ES-I3 (cell line): ENCODE results near the gene NAA80.
A peak's percentile ranks its signal among the peaks of the same experiment; 100 is the strongest.
"Not testable (repeated sequence)": the region's sequence is repeated elsewhere in the genome, so short reads cannot be mapped to it uniquely, and the experiment has no call there.

Experiments used
- H3K36me3 ChIP-seq: 2 replicates; pipeline ENCODE4 v1.6.1; 2013; ENCODE audit warnings: mild to moderate bottlenecking, low read length, control low read depth, moderate library complexity; ENCODE audit not compliant: insufficient read depth
- H3K4me1 ChIP-seq: 2 replicates; pipeline ENCODE4 v1.6.1; 2013; ENCODE audit warnings: mild to moderate bottlenecking, control low read depth, low read length; ENCODE audit not compliant: insufficient read depth
- H3K9ac ChIP-seq: 2 replicates; pipeline ENCODE4 v1.6.1; 2013; ENCODE audit warnings: low read depth, mild to moderate bottlenecking, low read length, moderate library complexity
- H3K9me3 ChIP-seq: 2 replicates; pipeline ENCODE4 v1.6.1; 2013; ENCODE audit warnings: mild to moderate bottlenecking, low read length, moderate library complexity; ENCODE audit not compliant: control insufficient read depth, insufficient read depth

NAA80 gene

DNA sequence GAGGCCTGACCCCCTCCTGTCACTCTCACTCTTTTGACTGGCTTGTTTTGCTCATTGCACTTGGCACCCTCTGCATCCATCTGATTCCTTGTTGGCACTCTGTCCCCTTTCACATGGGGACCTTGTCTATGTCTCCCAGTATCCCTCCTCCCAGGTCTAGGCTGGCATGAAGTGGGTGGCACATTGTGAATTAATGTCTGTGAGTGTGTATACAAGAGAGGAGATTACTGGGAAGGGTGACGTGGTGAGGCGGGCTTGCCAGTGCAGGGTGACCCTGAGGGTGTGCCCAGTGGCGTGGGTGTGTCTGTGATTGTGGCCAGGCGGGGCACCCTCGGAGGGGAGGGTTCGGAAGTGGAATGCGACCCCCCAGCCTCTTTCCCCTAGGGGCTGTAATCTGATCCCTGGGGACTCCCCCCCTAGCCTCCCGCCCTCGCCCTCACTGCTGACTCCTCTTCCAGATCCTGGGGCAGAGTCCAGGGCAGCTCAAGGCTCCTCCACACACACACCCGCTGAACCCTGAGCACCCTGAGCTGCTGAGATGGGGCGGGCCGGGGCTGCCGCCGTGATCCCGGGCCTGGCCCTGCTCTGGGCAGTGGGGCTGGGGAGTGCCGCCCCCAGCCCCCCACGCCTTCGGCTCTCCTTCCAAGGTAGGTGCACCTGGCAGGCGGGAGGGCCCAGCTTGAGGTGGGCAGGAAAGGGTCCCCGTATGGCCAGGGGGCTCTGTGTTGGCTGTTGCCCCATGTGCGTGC is 30.3 kb downstream of the NAA80 start, which contains the start of gene SEMA3B:
Gene SEMA3B (plus strand): TSS at position 445 of the 749 bp plus-strand sequence. CDS start 94 bp downstream, at position 539.
- Histone ChIP-seq H3K9ac (peak within 1 kb of the TSS; percentile 43), H3K36me3 (no peaks in the 10 kb centered on the region), H3K4me1 (peaks cover 58% of the 10 kb centered on the region), H3K9me3 (no peaks in the 10 kb centered on the region)

DNA sequence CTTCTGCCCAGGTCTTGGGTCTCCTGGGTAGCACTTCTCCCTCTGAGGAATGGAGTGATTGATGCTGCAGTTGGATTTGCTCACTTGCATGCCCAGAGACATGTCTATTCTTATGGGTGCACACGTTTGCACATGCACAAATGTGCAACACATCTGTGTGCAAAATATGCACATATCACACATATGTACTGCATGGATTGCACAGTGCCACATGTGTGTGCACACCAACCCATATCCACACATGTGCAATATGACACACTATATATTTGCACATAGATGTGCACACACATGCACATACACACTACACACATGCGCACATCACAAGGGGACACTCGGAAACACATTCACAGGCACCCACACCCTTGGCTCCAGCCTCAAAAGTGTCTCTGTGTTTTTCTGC is 30.9 kb downstream of the NAA80 start:
- Histone ChIP-seq H3K36me3 (no peaks in the 10 kb centered on the region), H3K4me1 (peaks cover 63% of the 10 kb centered on the region), H3K9me3 (no peaks in the 10 kb centered on the region), H3K9ac (no peak overlapping the region; the same call in 1 of the 2 replicates)

DNA sequence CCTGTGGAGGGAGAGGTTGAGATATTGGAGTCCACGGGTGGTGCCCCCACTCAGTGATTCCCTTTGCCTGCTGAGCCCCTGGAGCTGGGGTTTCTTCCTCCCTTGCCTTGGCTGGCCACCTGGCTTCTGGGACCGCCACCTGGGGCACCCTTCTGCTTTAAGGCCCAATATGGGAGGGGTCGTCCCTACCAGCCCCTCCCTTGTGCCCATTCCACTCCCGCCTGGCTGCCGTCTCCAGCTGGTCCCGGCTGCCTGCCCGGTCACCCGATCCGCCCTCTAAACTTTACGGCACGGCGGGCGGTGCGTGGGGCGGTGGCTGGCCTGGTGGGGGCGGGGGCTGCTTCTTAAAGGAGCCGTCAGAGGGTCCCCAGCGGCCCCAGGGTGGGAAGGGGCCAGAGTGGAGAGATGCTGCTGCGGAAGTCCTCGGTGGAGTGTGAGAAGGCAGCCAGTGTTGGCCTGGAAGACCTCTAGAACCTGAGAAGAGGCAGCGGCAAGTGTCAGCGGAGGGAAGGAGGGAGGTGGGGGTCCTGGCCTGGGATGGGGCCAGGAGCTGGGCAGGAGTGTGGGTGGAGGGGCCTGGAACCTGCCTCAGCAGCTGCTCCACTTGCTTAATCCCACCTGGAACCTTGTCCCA is 31.8 kb downstream of the NAA80 start:
- H3K4me1 ChIP-seq = peaks cover 63% of the 10 kb centered on the region
- no peaks in the 10 kb centered on the region for H3K9me3 ChIP-seq
- H3K9ac ChIP-seq = peak overlapping the region; percentile 9; the same call in 1 of the 2 replicates
- H3K36me3 ChIP-seq = no peaks in the 10 kb centered on the region

DNA sequence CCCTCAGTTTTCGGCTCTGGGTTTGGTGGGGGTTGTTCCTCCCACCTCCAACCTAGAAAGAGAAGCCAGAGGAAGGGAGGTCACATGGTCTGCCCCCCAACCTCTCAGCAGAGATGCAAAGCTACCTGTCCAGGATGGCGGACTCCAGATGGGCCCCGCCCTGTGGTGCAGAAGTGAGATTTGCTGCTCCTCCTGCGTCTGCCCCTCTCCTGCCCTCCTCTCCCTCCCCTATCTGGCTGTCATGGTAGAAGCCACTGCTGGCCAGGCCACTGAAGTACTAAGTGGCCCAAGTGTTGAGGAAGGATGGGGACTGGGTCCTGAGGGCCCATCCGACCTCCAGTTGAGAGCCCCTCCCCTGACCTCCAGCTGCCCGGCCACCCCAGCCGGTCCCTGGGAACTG is 32.4 kb downstream of the NAA80 start:
- H3K9me3 ChIP-seq = no peaks in the 10 kb centered on the region
- H3K9ac ChIP-seq = no peak overlapping the region; the same call in 1 of the 2 replicates
- no peaks in the 10 kb centered on the region for H3K36me3 ChIP-seq
- peaks cover 63% of the 10 kb centered on the region for H3K4me1 ChIP-seq

DNA sequence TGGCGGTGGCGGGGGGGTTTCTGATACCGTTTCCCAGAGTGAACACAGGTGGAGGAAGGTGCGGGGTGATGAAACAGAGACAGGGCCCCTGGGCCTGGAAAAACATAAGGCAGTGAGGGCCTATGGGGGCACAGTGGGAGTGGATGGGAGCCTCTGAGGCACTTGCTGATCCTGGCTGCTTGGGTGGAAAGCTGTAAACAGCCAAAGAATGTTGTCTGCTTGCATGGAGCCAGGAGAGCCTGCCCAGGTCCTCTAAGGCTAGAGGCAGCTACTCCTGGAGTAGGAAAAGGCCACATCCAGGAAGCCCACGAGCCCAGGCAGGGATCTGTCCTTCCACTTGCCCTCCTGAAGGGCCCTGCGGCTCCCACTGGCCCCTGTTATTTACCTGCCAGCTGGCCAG is 33.2 kb downstream of the NAA80 start:
- Histone ChIP-seq H3K9me3 (no peaks in the 10 kb centered on the region), H3K9ac (no peak overlapping the region), H3K36me3 (no peaks in the 10 kb centered on the region), H3K4me1 (peaks cover 60% of the 10 kb centered on the region)

DNA sequence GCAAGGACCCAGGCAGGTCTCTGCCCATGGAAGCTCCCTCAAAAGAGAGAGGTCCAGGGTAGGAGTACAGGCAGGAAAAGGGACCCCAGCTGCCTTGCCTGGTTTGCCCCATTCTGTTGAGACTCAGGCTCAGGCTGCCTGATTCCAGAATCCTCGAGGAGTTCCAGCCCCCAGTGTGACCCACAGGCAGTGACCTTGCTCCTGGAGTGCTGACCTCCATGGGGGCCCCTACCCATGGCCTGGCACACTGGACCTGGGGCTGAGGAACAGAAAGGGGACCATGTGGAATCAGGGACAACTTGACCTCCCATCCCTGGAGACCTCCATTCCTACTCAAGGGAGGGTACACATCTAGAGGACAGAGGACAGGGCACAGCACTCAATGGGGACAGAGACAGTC is 33.6 kb downstream of the NAA80 start:
- H3K36me3 ChIP-seq = no peaks in the 10 kb centered on the region
- H3K4me1 ChIP-seq = peaks cover 65% of the 10 kb centered on the region
- no peaks in the 10 kb centered on the region for H3K9me3 ChIP-seq
- H3K9ac ChIP-seq = no peak overlapping the region

DNA sequence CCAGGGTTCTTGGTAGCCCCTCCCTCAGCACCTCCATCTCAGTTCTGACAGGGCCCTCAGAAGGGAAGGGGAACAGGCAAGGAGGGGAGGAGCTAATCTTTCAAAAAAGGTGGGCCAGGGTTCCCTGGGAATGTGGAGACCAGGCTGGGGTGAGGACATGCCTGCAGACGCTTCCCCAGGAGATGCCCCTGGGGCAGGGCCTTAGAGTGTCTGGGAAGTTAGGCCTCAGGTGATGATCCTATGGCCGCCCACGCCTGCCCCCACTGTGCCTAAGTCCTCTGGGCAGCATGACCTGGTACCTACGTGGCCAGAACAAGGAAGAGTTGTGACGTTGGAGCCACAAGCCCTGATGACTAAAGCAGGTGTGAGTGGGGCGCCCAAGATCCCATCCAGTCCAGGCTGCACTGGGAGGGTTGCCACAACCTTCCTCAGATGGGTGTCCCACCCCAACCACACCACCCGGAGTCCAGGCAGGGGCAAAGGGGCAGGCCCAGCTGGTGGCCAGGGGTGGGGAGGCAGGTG is 34.2 kb downstream of the NAA80 start:
- H3K9ac ChIP-seq = no peak overlapping the region
- no peaks in the 10 kb centered on the region for H3K9me3 ChIP-seq
- H3K36me3 ChIP-seq = no peaks in the 10 kb centered on the region
- H3K4me1 ChIP-seq = peaks cover 66% of the 10 kb centered on the region

DNA sequence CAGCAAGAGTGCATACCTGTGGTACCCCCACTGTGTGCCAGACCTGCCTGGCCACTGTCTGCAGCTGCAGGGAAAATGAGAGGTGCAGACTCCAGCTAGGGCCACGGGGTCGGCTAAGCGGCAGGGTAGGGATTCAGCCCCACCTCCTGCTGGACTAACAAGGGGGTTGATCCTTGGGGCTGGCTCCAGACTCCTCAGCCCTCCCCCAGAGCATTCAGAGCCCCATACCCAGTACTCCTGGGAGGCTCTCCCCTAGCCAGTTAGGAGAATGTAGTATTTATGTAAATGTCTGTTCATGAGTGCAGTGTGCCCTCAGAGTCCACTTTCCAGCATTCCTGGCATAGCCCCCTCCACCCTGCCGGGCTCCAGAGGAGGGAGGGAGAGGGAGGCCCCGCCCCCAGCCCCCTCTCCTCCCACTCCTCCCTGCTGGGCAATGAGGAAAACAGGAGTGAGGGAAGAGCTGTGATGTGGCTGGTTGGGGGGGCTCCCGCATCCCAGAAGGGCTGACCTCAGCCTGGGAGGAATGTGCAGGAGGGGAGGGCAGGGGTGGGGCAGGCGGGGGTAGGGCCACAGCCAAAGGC is 34.7 kb downstream of the NAA80 start:
- Histone ChIP-seq H3K9ac (peak overlapping the region; percentile 1; the same call in 1 of the 2 replicates), H3K4me1 (peaks cover 63% of the 10 kb centered on the region), H3K9me3 (no peaks in the 10 kb centered on the region), H3K36me3 (no peaks in the 10 kb centered on the region)

DNA sequence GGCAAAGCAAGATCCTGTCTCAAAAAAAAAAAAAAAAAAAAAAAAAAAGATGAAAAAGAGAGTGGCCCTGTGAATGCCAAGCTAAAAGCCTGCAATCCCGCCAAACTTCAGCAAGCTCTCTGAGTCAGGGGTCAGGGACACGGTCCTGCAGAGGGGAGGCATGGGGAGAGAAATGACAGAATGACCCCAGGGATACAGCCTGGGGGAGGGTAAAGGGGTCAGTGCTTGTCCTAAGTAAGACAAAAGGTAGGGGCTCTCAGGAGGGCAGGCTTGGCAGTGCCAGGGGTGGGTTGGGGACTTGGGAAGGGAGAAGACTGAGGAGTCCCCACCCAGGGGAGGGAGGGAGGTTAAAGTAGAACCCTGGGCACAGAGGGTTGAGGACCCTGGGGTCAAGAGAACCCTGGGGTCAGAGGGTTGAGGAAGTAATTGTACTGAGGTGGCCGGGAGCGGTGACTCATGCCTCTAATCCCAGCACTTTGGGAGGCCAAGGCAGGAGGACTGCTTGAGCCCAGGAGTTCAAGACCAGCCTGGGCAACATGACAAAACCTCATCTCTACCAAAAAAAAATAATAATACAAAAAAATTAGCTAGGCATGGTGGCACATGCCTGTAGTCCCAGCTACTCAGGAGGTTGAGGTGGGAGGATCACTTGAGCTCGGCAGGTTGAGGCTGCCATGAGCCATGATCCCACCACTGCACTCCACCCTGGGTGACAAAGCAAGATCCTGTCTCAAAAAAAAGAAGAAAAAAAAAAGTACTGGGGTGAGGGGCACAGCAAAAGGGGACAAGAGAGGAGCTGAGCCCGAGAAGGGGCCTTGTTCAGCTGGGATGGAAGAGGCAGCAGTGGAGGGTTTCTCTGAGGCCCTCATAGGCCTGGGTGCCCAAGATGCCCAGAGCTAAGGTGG is 35.5 kb downstream of the NAA80 start:
- Histone ChIP-seq H3K9ac (no peak overlapping the region), H3K36me3 (no peaks in the 10 kb centered on the region), H3K4me1 (peaks cover 57% of the 10 kb centered on the region), H3K9me3 (no peaks in the 10 kb centered on the region)

DNA sequence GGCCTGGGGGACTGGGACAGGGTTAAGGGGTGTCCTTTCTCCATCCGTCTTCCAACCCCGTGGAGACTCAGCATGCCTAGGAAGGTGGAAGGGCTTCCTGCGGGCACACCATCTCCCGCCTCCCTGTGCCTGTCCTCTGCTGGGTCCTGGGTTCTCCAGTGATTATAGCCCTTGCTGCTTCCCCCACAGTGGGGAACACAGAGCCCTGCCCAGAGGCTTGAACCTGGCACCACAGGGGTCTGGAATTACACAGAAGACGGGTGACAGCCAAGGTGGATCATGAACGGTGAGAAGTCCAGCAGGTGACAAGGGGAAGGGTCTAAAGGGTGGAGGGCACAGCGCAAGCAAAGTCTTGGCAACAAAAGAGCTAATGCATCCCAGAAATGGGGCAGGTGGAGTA is 36.4 kb downstream of the NAA80 start:
- peaks cover 47% of the 10 kb centered on the region for H3K4me1 ChIP-seq
- H3K36me3 ChIP-seq = no peaks in the 10 kb centered on the region
- H3K9me3 ChIP-seq = no peaks in the 10 kb centered on the region
- H3K9ac ChIP-seq = no peak overlapping the region

DNA sequence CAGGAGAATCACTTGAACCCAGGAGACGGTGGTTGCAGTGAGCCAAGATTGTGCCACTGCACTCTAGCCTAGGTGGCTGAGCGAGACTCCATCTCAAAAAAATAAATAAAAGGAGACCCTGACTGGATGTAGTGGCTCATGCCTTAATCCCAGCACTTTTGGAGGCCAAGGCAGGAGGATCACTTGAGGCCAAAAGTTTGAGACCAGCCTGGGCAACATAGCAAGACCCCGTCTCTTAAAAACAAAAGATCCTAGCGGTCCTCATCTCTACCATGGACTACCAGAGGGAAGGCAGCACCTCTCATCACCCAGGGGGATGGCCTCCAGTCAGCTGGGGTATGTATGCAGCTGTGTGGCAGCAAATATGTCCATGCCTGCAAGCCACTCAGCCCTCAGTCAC is 37.0 kb downstream of the NAA80 start:
- not testable (repeated sequence) for H3K9ac ChIP-seq, H3K36me3 ChIP-seq, H3K9me3 ChIP-seq
- peaks cover 41% of the 10 kb centered on the region for H3K4me1 ChIP-seq

DNA sequence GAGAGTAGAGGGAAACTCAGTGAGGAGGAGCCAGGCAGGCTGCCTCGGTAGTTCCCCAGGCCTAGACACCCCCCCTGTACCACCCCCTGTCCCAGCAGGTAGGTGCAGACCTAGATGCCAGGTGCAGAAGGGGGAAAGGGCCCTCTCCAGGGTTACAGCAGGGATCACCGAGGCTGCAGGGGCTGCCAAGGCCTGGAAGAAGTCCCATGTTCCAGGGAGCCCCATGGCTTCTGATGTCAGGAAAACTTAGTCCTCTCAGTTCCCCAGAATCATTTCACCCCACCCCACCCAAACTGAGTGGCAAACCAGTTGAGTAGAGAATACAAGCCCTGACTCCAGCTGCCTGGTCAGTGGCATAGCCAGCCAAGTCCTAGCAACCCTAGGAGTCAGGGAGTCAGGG is 37.7 kb downstream of the NAA80 start:
- H3K9ac ChIP-seq = no peak overlapping the region
- no peaks in the 10 kb centered on the region for H3K9me3 ChIP-seq
- H3K36me3 ChIP-seq = peaks cover 3% of the 10 kb centered on the region
- H3K4me1 ChIP-seq = peaks cover 34% of the 10 kb centered on the region

DNA sequence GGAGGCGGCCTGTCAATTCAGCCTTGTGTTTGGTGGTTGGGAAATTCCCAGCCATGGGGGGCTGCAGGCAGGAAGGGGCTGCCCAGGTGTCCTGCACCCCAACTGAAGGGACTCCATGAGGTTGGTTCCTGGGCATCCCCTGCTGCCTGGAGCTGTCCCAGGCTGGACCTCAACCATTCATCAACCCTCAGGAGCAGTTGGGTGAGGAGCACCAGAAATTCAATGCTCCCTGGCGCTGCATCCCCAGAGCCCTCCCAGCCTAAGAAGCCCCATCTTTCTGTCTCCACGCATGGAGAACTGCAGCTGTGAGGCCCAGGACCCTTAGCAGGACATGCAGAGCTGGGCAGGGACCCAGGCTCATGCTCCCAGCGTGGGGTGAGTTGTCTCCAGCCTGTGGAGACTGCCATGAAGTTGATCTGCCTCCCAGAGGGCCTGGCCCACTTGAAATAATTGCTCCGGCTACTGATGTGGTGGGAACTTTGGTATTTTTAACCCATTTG is 38.2 kb downstream of the NAA80 start:
- Histone ChIP-seq H3K9ac (0 out of 2 replicates have a peak overlapping the region, but pooled peaks have one; percentile 56), H3K4me1 (peaks cover 29% of the 10 kb centered on the region), H3K36me3 (peaks cover 3% of the 10 kb centered on the region), H3K9me3 (no peaks in the 10 kb centered on the region)
